PC-3 (cell line): Measurements from ENCODE around the gene MAP3K3.

ENCODE experiments used
- EZH2phosphoT487 ChIP-seq: fragments of 300-600 bp; sonication (generic); IDR thresholded peaks from 2 replicates; pipeline ENCODE4 v1.6.1; 2018; ENCODE audit warnings: mild to moderate bottlenecking, antibody characterized with exemption, low read length, borderline replicate concordance
- TF ChIP-seq, protein P1 (sequence below): fragments of 300-600 bp; sonication (generic); conservative IDR thresholded peaks from 2 replicates; pipeline ENCODE4 v1.5.1; 2017; ENCODE audit warnings: antibody characterized with exemption, low read depth, mild to moderate bottlenecking, low read length

DNA sequence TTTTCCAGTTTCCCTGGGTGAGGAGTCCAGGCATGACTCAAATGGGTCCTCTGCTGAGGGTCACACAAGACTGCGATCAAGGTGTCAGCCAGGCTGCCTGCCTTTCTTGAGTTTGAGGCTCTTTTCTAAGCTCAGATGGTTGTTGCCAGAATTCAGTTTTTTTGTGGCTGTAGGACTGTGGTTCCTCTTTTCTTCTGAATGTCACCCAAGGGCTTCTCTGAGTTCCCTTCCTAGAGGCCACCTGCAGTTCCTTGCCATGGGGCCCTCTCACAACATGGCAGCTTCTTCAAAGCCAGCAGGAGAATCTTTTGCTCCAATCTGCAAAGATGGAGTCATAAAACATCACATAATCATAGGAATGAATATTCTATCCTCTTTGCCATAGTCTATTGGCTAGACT is 60.2 kb downstream of the MAP3K3 start:
- no peak for TF ChIP-seq EZH2phosphoT487
- TF ChIP-seq, protein P1, sequence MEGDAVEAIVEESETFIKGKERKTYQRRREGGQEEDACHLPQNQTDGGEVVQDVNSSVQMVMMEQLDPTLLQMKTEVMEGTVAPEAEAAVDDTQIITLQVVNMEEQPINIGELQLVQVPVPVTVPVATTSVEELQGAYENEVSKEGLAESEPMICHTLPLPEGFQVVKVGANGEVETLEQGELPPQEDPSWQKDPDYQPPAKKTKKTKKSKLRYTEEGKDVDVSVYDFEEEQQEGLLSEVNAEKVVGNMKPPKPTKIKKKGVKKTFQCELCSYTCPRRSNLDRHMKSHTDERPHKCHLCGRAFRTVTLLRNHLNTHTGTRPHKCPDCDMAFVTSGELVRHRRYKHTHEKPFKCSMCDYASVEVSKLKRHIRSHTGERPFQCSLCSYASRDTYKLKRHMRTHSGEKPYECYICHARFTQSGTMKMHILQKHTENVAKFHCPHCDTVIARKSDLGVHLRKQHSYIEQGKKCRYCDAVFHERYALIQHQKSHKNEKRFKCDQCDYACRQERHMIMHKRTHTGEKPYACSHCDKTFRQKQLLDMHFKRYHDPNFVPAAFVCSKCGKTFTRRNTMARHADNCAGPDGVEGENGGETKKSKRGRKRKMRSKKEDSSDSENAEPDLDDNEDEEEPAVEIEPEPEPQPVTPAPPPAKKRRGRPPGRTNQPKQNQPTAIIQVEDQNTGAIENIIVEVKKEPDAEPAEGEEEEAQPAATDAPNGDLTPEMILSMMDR: no peak
